Fibroblast of lung (primary cell): ENCODE measurements around the gene CXCL13.
"Not testable (repeated sequence)": the region's sequence is repeated elsewhere in the genome, so short reads cannot be mapped to it uniquely, and the experiment has no call there.

Experiments
- CTCF ChIP-seq, 2 donors: IDR thresholded peaks in 1 of 2; conservative IDR thresholded peaks in 1 of 2; 1 replicate in 1 of 2; 2 replicates in 1 of 2; pipeline ENCODE4 v1.5.1; 2011 to 2012; ENCODE audit warnings: low read length in 2 of 2, control low read depth in 1 of 2, inconsistent platforms in 1 of 2, low read depth in 1 of 2, mild to moderate bottlenecking in 1 of 2
- EZH2 ChIP-seq: IDR thresholded peaks from 2 replicates; pipeline ENCODE4 v1.5.1; 2012; ENCODE audit warnings: low read length, control low read depth, mild to moderate bottlenecking; ENCODE audit errors: missing control alignments

GRCh38 chr4:77570508-77571214 lies 35.0 kb upstream of the CXCL13 start:
- not testable (repeated sequence) for TF ChIP-seq CTCF (conservative IDR thresholded peaks at IDR 0.05 in 1 of 2, IDR thresholded peaks at IDR 0.05 in 1 of 2; ENCODE audit: low read depth in 1 of 2, low read length in 2 of 2); EZH2
